K562 (cell line): Measurements from ENCODE around the gene SLC16A6.
"Not testable (repeated sequence)": the region's sequence is repeated elsewhere in the genome, so short reads cannot be mapped to it uniquely, and the experiment has no call there.

Experiments used
- CBX2 ChIP-seq: fragments of 200-600 bp; sonication (generic); IDR thresholded peaks from one replicate; pipeline ENCODE4 v1.6.1; 2012; ENCODE audit warnings: mild to moderate bottlenecking, low read length, inconsistent platforms; ENCODE audit not compliant: insufficient read depth, poor library complexity, severe bottlenecking
- CHD2 ChIP-seq: IDR thresholded peaks from 2 replicates; pipeline ENCODE4 v1.6.1; 2011; ENCODE audit warnings: low read depth, low read length
- TF ChIP-seq, protein P1 (sequence below), 2 experiments: fragments of 450-650 bp; formaldehyde crosslinking in 1 of 2; IDR thresholded peaks; 2 replicates each; pipeline versions ENCODE4 v1.4.0 to v1.6.1; 2014 to 2020; ENCODE audit warnings: mild to moderate bottlenecking in 2 of 2, borderline replicate concordance in 1 of 2, low read depth in 1 of 2

DNA sequence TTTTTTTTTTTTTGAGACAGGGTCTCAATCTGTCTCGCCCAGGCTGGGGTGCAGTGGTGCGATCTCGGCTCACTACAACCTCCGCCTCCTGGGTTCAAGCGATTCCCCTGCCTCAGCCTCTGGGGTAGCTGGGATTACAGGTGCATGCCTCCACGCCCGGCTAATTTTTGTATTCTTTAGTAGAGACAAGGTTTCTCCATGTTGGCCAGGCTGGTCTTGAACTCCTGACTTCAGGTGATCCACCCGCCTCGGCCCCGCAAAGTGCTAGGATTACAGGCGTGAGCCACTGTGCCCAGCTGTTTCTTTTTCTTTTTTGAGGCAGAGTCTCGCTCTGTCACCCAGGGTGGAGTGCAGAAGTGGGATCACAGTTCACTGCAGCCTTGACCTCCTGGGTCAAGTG is 70.1 kb downstream of the SLC16A6 start:
- TF ChIP-seq, protein P1, sequence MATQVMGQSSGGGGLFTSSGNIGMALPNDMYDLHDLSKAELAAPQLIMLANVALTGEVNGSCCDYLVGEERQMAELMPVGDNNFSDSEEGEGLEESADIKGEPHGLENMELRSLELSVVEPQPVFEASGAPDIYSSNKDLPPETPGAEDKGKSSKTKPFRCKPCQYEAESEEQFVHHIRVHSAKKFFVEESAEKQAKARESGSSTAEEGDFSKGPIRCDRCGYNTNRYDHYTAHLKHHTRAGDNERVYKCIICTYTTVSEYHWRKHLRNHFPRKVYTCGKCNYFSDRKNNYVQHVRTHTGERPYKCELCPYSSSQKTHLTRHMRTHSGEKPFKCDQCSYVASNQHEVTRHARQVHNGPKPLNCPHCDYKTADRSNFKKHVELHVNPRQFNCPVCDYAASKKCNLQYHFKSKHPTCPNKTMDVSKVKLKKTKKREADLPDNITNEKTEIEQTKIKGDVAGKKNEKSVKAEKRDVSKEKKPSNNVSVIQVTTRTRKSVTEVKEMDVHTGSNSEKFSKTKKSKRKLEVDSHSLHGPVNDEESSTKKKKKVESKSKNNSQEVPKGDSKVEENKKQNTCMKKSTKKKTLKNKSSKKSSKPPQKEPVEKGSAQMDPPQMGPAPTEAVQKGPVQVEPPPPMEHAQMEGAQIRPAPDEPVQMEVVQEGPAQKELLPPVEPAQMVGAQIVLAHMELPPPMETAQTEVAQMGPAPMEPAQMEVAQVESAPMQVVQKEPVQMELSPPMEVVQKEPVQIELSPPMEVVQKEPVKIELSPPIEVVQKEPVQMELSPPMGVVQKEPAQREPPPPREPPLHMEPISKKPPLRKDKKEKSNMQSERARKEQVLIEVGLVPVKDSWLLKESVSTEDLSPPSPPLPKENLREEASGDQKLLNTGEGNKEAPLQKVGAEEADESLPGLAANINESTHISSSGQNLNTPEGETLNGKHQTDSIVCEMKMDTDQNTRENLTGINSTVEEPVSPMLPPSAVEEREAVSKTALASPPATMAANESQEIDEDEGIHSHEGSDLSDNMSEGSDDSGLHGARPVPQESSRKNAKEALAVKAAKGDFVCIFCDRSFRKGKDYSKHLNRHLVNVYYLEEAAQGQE (IDR thresholded peaks at IDR 0.05; ENCODE audit: borderline replicate concordance), result not testable (repeated sequence)
- TF ChIP-seq, protein P1 (CRISPR knock-in tag; IDR thresholded peaks at IDR 0.05; ENCODE audit: low read depth), result not testable (repeated sequence)
- not testable (repeated sequence) for TF ChIP-seq CBX2, CHD2
